GF-D8 (cell line): ENCODE measurements around the gene ZCCHC9.
"Not testable (repeated sequence)": the region's sequence is repeated elsewhere in the genome, so short reads cannot be mapped to it uniquely, and the experiment has no call there.

Experiments used
- DNase-seq: peaks from one replicate; lab custom pipeline; 2025; lab: John Stamatoyannopoulos, UW

Gene ZCCHC9

GRCh38 chr5:81301271-81302015 lies at the start of gene ZCCHC9:
Gene ZCCHC9, plus strand, starts transcription at chr5:81301587. Its CDS starts 3,171 bp downstream, at chr5:81304758.
- DNase-seq = peak; percentile 38

- DNase-seq = no peak
These were observed 49.5 kb upstream of the ZCCHC9 start for GRCh38 chr5:81251922-81252321.

GRCh38 chr5:81252904-81253303 lies 48.5 kb upstream of the ZCCHC9 start:
- DNase-seq = no peak

GRCh38 chr5:81253875-81254274 lies 47.5 kb upstream of the ZCCHC9 start:
- DNase-seq = no peak

- DNase-seq = no peak
These were observed 46.4 kb upstream of the ZCCHC9 start for GRCh38 chr5:81254886-81255559.

GRCh38 chr5:81256766-81257165 lies 44.6 kb upstream of the ZCCHC9 start:
- no peak for DNase-seq

- DNase-seq = not testable (repeated sequence)
These were observed 38.6 kb upstream of the ZCCHC9 start for GRCh38 chr5:81262796-81263195.

GRCh38 chr5:81265101-81265500 lies 36.3 kb upstream of the ZCCHC9 start:
- no peak for DNase-seq

GRCh38 chr5:81268521-81269196 lies 32.7 kb upstream of the ZCCHC9 start:
- DNase-seq = no peak

GRCh38 chr5:81269751-81270393 lies 31.5 kb upstream of the ZCCHC9 start:
- no peak for DNase-seq

- DNase-seq = not testable (repeated sequence)
These were observed 30.9 kb upstream of the ZCCHC9 start for GRCh38 chr5:81270394-81271027.

GRCh38 chr5:81283976-81284375 lies 17.4 kb upstream of the ZCCHC9 start:
- peak; percentile 33 for DNase-seq

- DNase-seq = no peak
These were observed 15.2 kb upstream of the ZCCHC9 start for GRCh38 chr5:81286059-81286617.

- DNase-seq = no peak
These were observed 13.4 kb upstream of the ZCCHC9 start for GRCh38 chr5:81288021-81288433.

- DNase-seq = no peak
These were observed 11.2 kb upstream of the ZCCHC9 start for GRCh38 chr5:81290146-81290545.

GRCh38 chr5:81292130-81292529 lies 9.3 kb upstream of the ZCCHC9 start:
- DNase-seq = peak; percentile 3

- not testable (repeated sequence) for DNase-seq
These were observed 7.4 kb upstream of the ZCCHC9 start for GRCh38 chr5:81294021-81294420.

- no peak for DNase-seq
These were observed 3.9 kb upstream of the ZCCHC9 start for GRCh38 chr5:81297531-81297930.

- DNase-seq = no peak
These were observed 491 bp upstream of the ZCCHC9 start for GRCh38 chr5:81300921-81301270.

GRCh38 chr5:81302596-81302995 lies 1.2 kb downstream of the ZCCHC9 start:
- no peak for DNase-seq

GRCh38 chr5:81303563-81303962 lies 2.2 kb downstream of the ZCCHC9 start:
- DNase-seq = no peak

- no peak for DNase-seq
These were observed 4.4 kb downstream of the ZCCHC9 start for GRCh38 chr5:81305785-81306184.
